HFF-Myc (cell line): ENCODE results near the gene OSBPL1A.
A peak's percentile ranks its signal among the peaks of the same experiment; 100 is the strongest.

Experiments
- DNase-seq: peaks from one replicate; pipeline ENCODE4 v3.0.0-alpha.2; 2011; ENCODE audit warnings: low read depth; ENCODE audit errors: extremely low read depth
- H3K4me3 ChIP-seq: replicated peaks from 2 replicates; pipeline ENCODE4 v1.5.1; 2011; ENCODE audit warnings: low read depth, mild to moderate bottlenecking, control low read depth, low read length
- CTCF ChIP-seq: IDR thresholded peaks from 2 replicates; pipeline ENCODE4 v1.5.1; 2012; ENCODE audit warnings: mild to moderate bottlenecking, low read depth, low read length, control low read depth; ENCODE audit errors: missing control alignments

The OSBPL1A gene

GRCh38 chr18:24181806-24182205 is 215.8 kb downstream of the OSBPL1A start:
- TF ChIP-seq CTCF, result no peak
- no peak for DNase-seq
- H3K4me3 ChIP-seq, result no peak overlapping the region

- no peak overlapping the region for H3K4me3 ChIP-seq
- no peak for DNase-seq
- no peak for TF ChIP-seq CTCF
Observed at GRCh38 chr18:24180048-24180447, 217.6 kb downstream of the OSBPL1A start.

DNA sequence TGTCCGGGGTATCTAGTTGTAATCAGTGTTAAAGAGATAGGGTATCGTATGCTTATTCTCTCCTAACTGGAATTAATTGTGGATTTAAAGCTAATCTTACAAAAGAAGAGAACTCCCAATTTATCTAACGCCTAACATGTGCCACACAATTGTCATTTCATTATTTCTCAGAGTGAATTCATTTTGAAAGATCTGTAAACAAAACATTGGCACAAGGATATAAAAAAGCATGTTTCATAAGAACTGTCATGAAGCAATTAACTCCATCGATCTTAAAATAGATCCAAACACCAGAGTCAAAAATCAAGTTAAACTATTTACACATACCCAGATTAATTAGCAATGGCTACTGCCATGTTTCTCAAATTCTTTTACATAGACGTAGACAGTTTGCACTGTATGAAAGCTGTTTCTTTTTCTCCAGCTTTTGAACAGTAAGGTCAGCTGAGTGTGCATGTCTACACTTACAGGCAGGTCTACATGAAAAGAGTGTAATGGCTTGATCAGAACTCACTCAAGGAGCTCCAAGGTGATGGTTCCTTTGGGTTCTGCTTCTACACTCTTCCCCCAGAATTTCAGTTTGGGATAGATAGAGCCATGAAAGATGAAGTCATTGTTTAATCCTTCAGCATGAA is 220.0 kb downstream of the OSBPL1A start:
- no peak for DNase-seq
- H3K4me3 ChIP-seq, result no peak overlapping the region
- no peak for TF ChIP-seq CTCF

- no peak overlapping the region for H3K4me3 ChIP-seq
- DNase-seq, result peak; percentile 17
- peak; percentile 92 for TF ChIP-seq CTCF
Observed at GRCh38 chr18:24176727-24177416, 220.8 kb downstream of the OSBPL1A start.

DNA sequence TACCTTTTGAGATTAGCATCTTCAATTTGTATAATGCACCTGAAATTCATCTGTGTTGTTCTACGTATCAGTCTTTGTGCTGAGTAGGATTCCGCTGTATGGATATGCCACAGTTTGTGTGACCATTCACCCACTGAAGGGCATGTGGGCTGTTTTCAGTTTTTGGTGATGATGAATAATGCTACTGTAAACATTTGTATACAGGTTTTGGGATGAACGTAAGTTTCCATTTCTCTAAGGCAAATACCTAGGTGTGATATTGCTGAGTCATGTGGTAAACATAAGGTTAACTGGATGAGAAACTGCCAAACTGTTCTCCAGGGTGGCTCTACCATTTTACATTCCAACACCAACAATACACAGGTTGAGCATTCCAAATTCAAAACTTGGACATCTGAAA is 223.6 kb downstream of the OSBPL1A start:
- TF ChIP-seq CTCF, result no peak
- no peak overlapping the region for H3K4me3 ChIP-seq
- DNase-seq, result no peak

DNA sequence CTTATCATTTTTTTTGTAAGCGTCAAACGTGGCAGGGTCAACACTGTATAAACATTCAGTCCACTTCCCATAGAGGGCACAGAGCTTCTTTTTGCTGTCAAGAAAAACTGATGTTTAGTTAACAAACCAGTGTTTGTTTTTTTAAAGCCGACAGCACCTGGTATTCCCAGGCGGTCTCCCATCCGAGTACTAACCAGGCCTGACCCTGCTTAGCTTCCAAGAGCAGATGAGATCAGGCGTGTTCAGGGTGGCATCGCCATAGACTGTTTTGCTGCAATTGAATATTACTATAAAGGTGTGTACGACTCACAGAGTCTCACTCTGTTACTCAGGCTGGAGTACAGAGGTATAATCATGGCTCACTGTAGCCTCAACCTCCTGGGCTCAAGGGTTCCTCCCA is 227.3 kb downstream of the OSBPL1A start:
- DNase-seq, result no peak
- no peak for TF ChIP-seq CTCF
- H3K4me3 ChIP-seq, result no peak overlapping the region

- TF ChIP-seq CTCF, result no peak
- no peak for DNase-seq
- H3K4me3 ChIP-seq, result no peak overlapping the region
Observed at GRCh38 chr18:24168496-24168895, 229.1 kb downstream of the OSBPL1A start.
